Glomerular endothelial cell (primary cell): ENCODE results near the gene DUOXA2. TPM values are rescaled to one million over a fixed set of nuclear protein-coding genes. Genes with fewer than 3 reads are reported as not detected.
"Not testable (repeated sequence)": the region's sequence is repeated elsewhere in the genome, so short reads cannot be mapped to it uniquely, and the experiment has no call there.

Experiments used
- DNase-seq: peaks from one replicate; pipeline ENCODE4 v3.0.0-alpha.2; 2011; ENCODE audit warnings: low read depth, low spot score; ENCODE audit errors: extremely low read depth
- total RNA-seq: library from RNA; depleted of rRNA; stranded (reverse); fragments of >200 nt; gene quantifications from 2 replicates; pipeline ENCODE4 v1.2.3, GENCODE V29; 2015

The DUOXA2 gene
- total RNA-seq, 1 donor from 2014 or later = not detected

DNA sequence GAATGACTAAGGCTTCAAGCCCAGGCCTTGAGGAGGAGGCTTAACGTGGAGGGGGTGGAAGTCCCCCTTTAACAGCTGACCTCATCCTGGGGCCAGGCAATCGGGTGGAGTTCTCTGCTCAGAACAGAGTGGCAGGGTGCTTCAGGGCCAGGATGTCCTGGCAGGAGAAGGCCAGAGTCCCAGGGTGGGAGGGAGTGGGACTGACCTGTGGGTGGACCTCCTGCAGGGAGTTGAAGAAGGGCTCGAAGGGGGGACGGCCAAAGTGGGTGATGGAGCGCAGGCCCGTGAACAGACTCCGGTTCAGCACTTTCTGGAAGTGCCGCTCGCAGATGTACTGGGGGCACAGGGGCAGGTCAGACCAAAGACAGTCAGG, 19.8 kb upstream of the DUOXA2 start:
- DNase-seq = no peak

DNA sequence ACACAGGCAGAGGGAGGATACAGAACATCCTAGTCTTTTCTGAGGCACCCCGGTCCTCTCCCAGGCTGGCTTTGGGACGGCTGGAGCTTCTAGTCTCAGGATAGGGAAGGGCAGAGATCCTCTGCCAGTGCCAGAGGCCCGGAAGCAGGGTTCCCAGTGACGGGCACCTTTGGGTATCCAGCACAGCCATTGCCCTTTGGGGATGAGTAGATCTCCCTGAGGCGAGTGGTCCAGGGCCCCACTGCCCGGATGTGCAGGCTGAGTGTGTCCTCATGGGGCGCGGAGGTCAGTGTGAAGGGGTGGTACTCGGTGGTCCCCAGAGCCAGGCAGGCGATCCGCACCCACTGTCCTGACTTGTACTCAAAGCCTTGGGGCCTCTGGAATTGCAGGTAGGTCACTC, 18.5 kb upstream of the DUOXA2 start:
- no peak for DNase-seq

DNA sequence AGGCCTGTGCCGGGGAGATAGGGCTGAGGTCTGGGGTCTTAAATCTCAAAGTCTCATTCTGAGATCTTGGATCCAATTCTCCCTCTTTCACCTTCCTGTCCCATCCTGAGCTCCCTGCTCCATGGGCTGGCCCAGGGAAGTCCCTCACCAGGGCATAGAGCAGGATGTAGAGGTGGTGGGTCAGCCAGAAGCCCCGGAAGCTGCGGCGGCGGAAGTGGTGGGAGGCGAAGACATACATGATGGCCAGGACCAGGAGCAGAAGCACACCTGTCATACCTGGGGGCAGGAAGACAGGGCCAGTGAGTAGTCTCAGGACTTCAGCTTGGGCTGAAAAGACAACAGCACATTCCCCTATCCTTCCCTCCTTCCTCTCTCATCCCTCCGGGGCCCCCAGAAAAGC, 16.7 kb upstream of the DUOXA2 start:
- DNase-seq = no peak

DNA sequence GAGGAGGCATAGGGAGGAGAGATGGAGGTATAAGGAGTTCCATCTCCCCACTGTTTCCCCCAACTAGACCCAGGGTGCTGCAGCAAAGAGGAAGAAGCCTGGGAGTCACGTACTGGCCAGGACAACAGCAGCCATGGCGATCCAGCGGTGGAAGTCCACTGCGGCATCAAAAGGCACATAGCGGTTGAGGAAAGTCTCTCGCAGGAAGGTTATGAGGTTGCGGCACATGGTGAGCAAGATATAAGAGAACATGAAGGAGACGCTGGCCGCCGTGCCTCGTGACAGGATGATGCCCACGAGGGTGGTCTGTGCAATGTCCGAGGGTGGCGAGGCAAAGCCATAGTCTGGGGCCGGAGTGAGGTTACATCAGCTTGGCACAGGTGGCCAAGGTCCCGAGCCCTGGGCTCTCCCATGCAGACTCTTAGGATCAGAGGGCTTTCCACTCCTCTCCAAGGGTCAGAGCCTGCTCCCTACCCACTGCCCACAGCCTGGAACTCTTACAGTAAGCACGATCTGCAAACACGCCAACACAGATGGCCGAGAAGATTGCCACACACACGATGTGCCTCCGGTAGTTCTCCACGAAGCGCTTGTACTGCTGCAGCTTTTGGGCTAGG, 14.5 kb upstream of the DUOXA2 start:
- no peak for DNase-seq

DNA sequence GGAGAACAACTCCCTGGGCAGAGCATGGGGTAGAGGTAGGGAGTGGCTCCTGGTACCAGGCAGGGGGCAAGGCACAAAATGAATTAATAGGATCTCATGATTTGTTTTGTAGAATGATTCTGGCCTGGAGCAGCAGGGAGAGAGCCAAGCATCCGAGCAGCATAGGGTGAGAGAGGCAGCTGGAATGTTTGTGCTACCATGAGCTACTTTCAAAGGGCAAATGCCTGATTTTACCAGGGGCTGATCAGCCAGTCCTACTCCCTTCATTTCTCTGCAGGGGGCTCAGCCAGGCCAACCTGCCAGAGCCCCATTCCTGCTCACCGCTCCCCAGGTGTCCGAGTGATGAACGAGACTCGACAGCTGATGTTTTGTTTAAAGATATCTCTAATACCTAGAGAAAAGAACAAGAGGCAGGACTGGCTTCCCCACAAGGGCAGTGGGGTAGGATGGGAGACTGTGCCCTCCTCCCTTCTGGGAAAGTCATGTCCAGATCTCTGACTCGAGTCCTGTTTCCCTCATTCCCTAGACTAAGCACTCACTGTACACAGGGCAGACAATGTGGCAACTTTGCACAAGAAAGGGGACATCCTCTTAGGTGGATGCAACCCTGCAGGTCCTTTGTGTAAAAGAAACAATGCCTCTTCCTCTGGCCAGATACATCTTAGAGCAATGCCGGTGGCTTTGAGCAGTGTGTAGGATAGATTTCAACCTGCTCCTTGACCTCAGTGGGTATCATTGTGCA, 13.1 kb upstream of the DUOXA2 start:
- DNase-seq = no peak

DNA sequence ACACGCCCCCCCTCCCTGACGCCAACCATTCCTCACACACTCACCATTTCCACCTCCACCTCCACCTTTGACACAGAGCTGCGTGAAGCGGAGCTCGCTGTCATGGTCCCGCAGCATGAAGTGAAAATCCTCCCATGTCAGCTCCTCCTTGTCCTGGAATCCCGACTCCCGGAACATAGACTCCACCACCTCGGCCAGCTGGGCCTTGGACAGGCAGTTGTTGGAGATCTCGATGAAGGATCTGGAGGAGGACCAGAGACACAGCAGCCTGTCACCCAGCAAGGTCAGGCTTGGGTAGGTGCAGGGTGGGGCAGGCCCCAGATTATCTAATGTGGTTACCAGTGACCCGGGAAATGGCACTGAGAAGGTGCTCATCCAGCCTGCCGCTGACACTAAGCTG, 12.4 kb upstream of the DUOXA2 start:
- no peak for DNase-seq

DNA sequence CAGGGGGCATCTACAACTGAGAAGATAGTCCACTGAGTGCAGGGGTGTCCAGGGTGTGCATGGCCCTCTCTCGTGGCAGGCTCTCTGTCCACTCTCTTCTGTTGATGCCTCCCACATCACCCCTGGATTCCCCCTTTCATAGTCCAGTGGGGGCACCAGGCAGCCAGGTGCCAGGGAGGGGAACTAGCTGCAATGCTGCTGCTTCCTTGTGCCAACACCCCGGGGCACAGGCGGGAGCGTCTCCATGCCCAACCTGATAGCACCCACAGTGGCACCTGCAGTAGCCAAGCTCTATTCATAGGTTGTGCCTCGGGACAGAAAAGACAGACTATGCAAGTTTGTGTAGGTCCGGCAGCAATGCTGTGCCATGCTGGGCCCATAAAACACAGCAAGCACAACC, 11.9 kb upstream of the DUOXA2 start:
- no peak for DNase-seq

DNA sequence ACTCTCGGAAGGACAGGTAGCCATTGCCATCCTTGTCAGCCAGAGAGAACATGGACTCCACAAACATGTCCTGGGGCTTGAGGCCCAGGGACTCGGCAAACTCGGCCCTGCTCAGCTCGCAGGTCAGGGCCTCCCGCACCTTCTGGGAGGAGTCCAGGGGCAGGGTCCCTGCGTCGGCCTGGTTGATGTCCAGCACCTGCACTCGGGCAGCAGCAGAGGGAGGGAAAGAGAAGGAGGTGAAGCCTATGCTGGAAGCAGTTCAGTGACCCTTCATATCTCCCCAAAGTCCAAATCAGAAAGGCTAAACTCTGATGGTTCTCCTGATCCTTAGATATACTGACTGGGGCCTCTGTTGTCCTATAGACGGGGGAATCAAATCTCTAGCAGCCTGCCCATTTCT, 10.0 kb upstream of the DUOXA2 start:
- DNase-seq = not testable (repeated sequence)

DNA sequence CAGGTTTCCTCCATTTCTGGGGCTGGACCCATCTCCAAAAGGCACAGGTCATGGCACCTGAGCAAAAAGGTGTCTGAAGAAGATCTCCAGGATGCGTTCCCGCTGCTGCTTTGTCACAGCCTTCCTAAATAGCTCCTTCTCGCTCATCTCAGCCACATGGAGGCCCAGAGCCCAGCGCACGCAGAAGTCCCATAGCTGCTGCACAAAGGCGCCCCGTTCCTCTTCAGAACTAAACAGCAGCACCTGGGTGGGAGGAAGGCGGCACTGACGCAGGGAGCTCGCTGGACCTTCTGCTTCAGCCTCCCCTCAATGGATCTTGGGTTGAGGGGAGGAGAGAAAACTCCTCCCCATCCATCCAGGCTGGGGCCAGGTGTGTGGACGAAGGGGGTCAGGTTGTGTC, 8.5 kb upstream of the DUOXA2 start:
- no peak for DNase-seq

DNA sequence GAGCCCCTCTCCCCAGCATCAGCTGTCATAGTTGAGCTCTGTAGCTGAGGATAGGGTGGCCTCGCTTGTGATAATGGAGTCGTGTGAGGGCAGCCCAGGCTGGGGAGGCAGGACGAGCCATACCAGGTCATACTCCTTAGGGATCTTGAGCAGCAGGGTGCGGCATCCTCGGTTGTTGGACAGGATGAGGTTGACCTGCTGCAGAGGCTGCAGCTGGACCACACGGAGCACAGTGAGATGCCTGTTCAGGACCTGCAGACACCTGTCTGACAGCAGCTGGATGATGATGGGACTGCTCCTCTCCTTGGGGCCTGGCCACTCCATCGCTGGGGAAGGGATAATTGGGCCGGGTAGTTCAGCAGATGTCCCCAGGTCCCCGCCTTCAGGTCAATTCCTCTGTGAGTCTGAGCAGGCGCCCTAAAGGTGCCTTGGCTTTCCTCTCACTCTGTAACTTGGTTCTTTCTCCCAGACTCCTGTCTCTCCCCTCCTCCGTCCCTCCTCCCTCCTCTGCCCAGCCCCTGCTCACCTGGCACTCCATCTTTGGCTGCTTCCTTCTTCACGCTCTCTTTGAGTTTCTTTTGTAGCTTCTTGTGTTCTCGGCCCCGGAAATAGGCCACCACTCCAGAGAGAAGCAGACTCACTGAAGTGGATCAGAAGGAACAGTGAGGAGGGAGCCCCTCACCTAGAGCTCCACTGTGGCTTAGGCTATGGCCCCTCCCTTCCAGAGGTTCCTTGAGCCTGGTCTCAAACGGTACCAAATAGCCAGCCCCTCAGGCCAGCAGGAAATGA, 7.9 kb upstream of the DUOXA2 start:
- DNase-seq = no peak

DNA sequence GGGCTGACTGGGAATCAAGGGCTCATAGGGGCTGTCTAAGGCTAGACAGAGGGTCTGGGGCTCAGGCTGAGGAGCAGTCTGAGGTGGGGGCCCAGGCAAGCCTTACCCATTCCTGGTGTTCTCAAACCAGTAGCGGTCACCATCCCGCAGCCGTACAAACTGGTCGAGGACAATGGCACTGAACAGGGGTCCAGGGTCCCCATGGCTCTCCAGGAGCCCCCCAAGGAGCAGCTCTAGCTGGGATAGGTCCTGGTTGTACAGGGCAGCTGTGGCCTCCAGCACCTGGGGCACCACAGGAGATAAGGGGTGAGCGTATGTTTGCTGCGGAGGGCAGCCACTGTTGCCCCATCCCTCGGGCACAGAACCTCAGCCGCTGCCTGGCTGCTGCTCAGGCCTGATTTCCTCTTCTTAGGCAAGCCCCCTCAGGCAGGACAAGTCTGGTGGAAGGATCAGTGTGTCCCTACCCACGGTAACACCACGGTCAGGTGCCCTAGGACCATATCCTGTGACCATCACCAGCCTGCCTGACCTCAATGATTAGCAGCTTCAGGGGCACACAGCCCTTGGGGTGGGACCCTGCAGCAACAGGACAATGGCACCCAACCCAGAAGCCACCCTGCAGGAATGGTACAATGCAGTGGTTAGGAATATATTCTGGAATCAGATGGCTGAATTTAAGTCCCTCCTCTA, 6.0 kb upstream of the DUOXA2 start:
- no peak for DNase-seq

DNA sequence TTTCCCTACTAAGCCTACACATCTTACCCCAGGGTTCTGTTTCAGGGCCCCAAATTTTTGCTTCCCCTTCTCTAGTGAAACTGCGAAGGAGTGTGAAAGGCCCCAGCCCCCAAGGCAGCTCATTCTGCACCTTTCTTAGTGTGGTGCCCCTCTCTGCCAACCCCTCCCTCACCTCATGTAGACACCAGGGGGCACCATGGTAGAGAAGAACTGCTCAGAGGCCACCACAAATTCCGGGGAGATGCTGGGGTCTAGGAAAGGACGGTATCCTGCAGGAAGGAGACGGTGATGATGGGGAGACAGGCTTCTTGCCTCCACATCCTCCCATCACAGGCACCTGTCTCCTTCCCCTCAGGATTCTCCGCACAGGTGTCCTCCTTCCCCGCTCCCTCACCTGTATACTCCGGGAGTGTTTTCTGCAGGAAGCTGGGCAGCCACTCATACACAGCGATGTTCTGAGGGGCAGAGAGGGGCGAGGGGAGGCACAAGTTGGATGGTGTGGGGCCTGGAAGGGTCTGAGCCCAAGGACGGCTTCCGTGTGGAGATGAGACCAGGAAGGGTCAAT, 3.8 kb upstream of the DUOXA2 start:
- no peak for DNase-seq

DNA sequence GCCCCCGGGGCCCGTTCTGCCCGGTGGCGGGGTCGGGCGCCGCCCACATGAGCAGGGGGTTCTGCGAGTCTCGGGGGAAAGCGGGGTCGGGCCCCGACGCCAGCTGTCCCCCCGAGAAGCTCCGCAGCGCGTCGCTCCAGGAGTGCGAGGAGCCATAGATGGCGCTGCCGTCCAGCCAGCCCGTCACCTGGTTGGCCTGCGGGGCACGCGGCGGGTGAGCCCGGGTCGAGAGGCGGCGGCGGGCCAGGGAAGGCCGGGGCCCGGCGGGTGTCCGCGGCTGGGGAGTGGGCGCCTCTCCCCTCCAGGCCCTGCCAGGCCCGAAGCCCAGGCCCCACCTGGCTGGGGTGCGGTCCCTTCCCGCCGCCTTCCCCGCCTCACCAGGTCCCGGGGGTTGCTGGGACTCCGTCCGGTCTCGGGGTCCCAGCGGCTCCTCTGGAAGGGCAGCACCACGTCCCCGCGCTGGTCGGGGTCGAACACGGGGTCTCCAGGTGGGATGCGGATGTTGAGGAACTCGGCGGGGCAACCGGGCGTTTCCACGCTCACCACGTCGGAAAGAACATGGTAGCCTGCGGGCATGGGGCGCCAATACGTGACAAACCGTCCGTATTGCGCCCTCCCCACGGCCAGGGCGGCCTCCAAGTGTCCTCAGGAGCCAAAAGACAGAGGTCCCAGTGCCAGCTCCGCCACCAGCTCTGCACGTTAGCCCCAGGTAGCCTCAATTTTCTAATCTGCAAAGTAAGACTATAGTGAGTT, 2.6 kb upstream of the DUOXA2 start:
- no peak for DNase-seq

DNA sequence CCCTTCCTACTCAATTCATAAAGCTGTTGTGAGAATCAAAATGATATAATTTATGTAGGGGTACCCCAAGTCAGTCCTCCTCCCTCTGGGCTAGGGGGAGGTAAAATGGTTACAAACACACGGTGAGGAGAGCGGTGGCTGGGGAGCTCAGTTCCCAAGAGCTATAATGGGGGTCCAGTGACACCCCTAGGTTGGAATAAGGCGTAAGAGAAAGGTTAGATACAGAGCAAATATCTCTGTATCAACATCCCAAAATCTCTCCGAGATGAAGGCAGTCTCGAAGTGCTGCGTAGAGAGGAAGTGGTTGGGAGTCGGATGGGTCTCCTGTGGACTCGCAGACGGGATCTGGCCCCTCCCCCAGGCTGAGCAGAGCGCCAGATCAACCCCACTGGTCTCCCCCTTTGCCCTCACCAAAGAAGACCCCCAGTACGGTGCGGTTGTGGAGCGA, 2.0 kb upstream of the DUOXA2 start:
- no peak for DNase-seq

DNA sequence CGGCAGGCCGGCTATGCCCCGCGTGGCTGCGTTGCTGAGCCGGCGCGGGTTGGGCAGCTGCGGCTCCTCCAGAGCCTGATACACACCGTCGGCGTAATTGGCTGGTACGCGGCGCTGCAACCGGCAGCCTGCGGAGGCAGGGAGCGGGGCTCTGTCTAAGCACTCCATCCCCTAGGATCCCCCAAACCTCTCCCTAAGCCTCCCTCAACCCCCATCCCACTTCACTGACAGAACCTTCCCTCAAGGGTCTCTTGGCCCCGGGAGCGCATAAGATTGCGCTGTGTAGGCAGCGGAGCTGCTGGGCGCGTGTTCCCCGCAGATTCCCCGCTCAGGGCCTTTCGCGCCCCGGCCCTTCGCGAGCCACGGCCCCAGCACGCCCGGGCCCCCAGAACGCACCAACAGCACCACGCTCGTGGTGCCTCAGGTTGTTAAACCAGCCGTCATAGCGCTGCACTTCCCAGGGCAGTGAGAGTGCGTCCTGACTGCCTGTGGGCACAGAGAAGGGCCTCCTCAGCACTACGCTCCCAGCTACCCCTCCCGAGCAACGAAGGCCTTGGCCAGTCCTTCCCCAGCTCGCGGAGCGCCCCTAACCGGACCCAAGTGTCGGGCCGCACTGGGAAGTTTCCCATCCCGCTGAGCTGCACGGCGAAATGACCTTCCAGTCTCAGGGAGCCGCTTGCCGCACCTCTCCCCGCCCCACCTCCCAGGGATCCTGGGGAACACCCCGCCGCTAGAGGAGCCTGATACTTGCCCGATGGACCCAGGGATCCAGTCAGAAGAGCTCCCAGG, 1.3 kb upstream of the DUOXA2 start:
- DNase-seq = no peak

DNA sequence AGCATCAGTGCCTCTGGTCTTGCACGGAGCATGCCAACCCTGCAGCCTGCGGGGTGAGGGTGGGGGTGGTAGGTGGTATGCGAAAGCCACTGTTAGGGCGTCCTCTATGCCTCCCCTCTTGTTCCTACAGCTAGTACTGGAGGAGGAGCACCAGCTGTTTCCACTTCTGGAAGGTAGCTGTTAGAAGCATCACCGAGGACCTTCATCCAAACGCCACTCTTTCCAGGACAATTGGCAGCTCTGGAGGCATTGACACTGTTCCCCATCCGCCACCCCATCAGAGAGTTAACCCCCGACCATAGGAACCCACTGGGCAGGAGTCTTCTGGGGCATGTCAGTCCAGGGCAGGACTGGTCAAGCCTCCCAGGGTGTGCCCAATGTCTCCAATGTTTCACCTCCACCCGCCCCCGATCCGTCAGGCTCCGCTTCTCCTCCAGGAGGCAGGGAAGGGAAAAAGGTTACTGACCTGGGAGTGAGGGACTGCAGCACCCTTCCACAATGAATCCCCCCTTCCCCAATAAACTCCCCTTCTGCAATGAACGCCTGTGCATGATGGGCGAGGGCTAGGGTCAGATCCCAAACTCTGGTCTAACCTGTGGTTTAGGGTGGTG, 641 bp upstream of the DUOXA2 start:
- no peak for DNase-seq

DNA sequence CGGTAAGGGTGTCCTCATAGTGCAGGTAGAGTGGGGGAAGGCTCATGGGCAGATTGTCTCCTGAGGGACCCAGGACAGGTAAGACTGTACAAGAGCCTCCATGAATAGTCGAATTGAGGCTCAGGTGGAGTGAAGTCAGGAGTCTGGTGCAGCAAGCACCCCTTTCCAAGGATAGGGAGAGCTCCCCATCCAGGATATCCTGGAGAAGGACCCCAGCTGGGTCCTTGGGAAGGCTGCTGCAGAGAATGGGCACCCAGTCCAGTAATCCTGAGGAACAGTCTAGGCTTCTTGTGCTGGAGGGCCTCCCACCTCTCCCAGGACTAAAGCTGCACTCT, 592 bp downstream of the DUOXA2 start:
- DNase-seq = no peak

DNA sequence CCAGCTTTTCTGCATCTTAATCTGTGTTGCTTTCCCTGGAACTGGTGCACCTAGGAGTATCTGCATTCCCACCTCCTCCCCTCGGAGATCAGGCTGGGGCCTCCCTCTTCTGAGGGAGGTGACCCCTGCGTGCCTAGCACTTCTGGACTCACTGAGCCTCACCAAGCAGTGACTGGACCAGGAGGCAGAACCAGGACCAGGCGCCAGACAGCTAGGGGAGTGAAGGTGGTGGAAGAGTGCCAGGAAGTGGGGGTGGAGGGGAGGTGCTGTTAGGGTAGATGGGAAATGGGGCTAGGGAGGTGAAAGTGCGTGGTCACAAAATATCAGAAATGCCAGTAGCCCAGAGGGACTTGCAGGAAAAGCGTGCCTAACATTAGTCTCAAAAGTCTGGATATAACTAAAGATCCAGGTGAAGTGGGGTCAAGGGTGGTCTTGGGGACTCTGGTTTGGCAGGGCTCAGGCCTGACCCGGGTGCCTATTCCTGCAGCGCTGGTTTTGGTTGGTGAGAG, 1.2 kb downstream of the DUOXA2 start:
- no peak for DNase-seq

DNA sequence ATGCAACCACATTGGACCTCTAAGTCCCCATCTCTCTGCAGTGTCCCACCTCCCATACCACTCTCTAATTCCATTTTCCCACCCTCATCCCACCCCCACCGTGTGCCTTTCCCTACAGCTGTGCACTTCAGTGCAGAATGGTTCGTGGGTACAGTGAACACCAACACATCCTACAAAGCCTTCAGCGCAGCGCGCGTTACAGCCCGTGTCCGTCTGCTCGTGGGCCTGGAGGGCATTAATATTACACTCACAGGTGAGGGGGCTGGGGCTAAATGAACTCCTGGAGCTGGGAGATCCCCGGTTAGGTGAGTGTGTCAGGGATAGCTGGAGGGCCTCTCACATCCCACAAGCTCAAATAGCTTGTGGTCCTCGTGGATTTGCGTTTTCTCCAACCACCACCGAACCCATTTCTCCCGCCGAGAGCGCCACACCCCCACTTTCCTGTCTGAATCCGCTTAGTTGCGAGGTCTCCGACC, 1.9 kb downstream of the DUOXA2 start:
- no peak for DNase-seq
